HG02852 (cell line): ENCODE measurements around the gene SHANK2.

Experiments used
- ATAC-seq: cut with Tn5 transposase; IDR thresholded peaks from one replicate; pipeline ENCODE4 v1.9.1; 2021; ENCODE audit warnings: mild to moderate bottlenecking, moderate library complexity; ENCODE audit not compliant: unreplicated experiment

Gene SHANK2

DNA sequence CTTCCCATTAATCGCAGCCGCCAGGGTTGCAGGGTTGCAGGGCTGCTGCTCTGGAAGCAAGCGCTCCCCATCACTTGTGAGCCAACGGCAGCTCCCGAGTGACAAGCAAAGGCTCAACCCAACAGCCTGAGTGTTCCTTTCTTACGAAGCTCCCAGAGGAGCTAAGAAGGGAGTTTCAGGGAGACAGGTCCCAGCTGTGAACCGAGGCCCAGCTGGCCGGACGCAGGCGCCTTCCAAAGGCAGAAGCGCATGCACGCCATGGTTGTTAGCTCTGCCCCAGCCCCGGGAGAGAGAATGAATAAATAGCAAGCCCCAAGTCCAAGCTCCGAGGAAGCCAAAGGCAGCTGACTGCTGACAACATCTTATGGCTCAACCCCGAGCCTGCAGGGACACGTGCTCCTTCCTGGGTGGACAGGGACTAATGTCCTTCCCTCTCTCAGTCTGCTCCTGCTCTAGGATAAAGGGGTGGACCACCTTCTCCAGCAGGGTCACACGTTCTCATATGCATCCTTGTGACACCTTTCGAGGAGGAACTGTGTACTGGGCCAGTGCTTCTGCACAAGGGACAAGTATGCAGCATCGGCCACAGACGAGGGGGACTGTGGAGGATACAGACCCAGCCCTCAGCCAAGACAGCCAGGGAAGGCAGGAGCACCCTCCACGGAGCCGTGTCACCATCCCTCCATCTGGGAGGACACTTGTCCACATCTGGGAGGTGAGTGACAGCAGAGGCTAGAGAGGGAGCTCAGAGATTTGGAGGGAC is 29.9 kb downstream of the SHANK2 start:
- ATAC-seq = no peak

DNA sequence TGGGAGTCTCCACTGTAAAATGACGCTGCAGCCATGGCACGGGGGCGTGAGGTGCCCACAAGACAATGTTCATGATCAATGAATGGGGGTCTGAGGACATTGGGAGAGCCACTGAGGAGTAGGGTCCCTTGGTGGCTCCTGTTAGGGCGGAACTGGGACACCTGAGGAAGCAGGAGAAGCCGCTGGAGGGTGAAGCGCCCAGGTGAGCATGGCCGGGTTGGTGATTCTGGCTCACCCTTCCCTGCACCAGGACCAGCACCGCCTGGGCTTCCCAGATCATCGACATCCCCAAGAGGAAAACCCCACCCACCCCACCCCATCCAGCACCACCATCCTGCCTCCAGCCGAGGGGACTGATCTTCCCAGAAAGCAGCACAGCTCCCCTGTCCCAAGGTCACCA is 30.6 kb downstream of the SHANK2 start:
- ATAC-seq = no peak

DNA sequence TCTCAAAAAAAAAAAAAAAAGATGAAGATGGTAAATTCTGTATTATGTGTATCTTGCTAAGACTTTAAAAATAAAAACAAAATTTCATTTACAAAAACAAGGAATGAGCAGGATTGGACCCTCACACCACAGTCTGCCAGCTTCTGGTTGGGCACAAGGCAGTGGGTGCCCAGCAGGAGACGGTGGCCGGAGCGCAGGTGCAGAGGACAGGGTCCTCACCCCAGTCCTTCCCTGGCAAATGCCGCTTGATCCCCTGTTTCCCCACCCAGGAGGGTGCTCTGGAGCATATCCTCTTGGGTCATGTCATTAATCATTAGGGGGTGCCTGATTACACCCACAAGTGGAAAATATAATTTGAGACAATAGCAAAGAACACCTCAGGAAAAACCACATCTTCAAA is 31.2 kb downstream of the SHANK2 start:
- ATAC-seq = no peak

DNA sequence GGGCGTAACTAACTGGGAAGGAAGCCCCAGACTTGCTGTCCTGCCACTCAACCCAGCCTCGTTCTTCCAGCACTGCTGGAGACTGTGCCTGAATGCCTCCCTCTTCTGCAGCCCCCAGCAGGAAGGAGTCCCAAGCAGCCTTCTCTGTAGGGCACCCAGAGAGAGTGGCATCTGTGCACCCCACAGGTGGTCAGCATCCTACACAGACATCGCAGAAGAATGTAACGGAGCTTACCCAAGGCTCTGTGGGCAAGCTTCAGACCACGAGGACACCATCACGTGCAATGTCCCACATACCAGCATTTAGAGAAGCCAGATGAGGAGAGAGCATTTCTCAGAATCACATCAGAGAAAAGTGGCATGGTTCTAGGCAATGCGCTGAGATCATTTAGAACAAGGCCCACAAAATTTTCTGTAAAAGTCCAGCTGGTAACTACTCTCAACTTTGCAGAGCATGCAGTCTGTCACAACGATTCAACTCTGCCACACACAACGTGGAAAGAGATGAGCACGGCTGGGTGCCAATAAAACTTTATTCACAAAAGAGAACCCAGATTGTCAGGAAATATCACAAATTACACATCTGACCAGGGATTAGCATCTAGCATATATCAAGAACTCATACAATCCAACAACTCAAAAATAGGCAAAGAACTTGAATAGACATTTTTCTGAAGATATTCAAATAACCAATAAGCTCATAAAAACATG is 33.4 kb downstream of the SHANK2 start:
- no peak for ATAC-seq

DNA sequence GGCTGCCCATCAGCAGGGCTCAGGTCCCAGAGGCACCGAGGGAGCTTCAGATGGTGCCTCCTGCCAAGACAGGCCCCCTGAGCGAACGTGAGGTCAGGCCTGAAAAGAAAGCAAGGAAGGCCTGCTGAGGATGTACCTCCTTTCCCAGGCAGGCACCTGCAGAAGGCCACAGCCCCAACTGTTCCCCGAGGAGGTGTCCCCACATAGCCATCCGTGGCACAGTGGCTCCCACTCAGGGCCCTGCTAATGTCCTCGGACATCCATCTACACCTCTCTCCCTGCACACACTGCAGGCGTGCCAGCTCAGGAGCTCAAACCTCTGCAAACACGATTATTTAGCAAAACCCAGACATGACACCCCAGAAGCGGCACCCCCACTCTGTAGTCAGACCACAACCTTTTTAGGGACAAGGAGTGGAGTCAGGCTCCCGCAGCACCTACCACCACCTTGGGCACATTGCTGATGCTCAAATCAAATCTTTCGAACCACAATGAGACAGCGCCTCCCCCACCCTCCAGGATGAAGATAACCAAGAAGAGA is 36.9 kb downstream of the SHANK2 start:
- no peak for ATAC-seq

DNA sequence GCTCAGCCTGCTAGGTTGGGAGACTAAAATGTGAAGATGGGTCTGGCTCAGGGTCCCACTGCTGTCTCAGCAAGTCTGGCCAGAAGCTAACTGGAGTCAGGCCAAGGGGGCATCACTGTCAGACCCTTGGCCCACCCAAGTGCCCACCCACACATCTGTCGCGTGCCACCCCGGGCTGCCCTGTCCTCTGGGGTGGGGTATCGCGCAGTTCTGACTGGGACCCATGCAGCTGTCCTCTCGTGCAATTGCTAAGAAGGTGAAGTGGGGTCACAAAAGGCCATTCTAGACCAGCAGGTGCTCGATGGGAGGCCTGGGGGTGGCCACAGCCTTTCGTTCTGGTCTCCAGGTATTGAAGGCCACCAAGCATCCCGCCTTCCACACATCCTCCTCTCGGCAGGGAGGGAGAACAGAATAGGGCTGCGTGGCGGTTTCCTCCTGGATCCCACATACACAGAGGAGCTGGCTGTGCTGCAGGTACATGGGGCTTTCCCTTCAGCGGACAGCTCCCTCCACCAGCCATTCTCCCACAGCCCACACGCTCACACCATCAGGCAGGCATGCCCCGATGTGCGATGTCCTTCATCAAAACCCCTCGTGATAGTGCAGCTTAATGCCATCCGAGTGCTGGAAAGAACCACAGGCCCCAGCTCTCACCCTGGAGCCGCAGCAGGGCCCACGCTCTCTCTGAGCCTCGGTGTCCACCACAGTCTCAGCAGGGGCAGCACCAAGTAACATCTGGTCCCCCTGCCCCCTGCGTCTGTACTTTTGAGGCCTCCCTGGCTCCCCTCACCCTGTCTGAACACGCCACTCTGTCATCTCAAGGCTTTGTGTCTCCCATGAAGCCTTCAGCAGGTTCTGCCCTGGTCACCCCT is 37.6 kb downstream of the SHANK2 start:
- ATAC-seq = no peak

DNA sequence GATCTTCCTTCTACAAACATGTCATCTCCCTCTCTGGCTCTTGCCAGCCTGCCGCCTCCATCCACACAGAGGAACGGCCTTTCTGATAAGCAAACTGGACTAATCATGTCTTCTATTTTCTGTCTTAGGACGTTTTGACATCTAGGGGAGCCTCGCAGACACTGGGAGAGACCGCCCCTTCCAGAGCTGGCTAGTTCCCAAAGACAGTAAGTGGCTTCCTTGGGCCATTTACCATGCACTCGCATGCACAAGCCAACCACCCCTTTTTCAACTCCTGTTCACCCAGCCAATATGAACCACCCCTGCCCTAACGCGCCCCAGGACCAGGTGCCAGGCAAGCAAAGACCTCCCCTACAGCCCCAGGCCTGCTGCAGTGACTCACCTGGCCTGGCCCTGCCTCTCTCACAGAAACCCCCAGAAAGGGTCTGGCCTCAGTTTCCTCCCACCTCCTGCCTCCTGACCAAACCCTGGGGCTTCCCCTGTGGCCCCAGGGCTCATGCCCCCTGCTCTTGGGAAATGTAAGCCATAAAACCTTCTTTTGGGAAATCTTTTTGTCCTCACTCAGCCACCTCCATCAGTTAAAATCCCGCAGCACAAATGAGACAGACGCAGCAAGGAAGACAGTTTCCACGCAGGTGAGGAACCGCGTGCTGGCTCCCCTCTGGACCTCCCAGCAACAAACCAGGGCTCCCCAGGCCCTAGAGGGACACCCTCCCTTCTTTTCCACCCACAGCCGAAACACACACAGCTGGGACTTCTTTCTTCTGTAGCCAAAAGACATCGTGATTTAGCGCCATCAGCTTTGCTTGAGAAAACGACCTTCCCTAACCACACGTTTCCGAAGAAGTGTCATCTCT is 38.5 kb downstream of the SHANK2 start:
- ATAC-seq = no peak

DNA sequence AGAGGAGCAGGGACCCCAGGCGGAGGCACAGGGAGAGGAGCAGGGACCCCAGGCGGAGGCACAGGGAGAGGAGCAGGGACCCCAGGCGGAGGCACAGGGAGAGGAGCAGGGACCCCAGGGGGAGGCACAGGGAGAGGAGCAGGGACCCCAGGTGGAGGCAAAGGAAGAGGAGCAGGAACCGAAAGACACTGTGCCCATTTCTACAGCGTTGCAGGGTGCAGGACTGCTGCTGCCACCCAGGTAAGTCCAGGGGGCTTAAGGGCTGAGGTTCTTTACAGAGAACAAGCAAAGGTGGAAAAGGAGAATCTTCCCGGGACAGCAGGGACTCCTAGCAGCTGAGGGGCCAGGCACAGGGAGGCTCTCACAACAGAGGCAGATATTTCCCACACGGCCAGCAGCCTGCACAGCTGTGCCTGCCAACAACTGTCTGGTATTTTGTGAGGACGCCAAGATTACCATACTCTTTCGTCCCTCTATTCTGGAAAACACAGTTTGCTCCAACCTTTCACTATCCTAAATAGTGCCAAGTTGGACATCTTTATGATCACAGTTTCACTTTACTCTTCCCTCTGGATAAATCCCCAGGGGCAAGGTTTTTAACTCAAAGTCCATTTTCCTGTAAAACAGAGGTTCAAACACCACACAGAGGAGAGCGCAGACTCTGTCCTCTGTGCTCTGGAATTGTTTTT is 39.4 kb downstream of the SHANK2 start:
- ATAC-seq = no peak

DNA sequence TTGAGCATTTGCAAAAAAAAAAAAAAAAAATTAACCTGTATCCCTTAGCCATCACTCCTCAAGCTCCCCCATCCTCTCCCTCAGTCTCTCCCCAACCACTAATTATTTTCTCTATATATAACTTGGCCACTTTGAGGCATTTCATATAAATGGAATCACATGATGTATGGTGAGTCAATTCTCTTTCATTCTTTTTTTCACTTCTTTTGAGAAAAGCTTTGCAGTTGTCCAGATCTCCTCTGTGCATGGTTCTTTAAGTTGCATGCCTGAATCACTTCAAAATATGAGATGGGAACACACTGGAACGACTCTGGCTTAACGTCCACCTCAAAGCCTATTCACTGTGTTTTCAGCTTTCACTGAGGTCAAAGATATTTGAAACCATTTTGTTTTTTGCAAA is 40.7 kb downstream of the SHANK2 start:
- no peak for ATAC-seq

DNA sequence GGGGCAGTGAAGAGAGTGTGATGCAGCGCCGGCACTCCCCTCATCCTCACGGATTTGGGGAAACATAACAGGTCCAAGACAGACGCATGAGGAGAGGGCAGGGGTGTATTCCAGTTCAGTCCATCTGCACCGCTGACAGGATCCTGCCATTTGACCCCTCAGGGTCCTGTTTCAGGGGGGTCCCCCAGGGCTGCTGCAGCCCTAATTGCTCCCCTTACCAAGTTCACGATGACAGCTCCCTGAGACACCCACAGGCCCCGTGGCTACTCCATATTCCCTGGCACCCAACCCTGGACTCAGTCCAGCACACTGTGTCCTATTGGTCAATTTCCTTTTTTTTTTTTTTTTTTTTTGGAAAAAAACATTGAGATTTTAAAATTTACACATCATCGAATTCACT is 41.5 kb downstream of the SHANK2 start:
- ATAC-seq = no peak

DNA sequence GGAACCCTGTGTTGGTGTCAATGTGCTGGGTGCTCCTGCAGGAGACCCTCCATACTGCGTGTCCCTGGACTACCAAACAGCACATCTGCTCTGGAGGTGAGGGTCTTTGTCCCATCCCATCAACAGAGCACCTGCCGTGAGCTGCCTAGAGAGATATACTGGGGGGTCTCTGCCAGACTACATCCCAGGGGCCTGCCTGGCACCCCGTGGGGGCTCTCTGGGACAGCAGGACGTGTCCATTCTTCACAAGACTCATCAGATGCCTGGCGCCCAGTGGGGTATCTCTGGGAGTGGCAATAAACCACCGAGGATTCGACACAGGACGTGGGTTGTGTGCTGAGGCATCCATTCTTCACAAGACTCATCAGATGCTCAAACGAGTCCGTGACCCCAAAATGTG is 42.7 kb downstream of the SHANK2 start:
- ATAC-seq = no peak

DNA sequence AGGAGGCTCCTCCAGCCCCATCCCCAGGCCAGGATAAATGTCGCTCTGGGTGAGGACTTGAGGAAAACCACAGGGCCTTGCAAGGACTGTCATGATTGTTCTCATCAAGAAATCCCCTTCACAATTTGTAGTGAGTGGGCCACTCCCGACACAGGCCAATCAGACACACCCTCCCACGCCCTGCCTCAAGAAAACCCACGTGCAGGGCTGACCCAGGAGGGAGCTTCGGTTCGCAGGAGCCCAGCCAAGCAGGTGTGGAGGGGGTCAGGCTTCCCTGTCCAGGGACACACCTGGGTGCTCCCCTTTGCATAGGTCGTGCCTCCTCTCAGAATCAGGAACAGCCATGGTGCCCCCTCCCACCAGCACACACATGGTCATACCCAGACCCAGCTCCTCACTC is 43.2 kb downstream of the SHANK2 start:
- no peak for ATAC-seq

DNA sequence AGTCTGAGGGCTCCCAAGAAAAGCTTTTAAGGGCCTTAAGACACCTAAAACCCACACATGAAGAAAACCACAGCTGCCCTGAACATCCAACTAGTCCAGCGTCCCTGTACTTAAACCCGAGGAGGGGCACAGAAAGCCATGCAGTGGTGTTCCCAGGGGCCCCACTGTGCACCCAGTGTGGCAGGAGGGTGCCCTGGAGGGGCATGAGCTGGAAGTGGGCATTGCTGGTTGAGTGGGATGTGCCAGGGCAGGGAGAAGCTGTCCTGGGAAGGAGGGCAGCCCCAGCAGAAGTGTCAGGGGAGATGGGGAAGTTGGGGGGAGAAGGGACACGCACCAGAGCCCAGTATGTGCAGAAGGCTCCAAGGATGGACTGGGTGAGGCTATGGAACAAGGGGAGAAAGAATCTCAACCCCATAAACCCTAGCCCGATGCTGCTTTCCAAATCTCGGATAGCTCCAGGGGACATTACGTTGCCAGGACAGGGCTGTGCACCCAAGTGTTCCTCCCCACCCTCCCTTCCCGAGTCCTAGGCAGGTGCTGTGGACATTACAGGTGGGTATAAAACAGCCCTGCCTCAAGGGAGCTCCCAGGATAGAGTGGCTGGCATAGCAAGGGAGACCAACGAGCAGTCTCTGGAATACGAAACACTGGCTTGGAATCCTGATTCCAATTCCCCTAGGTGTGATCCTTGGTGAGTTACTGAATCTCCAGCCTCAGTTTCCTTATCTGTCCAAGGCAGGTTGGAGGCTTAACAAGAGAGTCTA is 44.2 kb downstream of the SHANK2 start:
- no peak for ATAC-seq

DNA sequence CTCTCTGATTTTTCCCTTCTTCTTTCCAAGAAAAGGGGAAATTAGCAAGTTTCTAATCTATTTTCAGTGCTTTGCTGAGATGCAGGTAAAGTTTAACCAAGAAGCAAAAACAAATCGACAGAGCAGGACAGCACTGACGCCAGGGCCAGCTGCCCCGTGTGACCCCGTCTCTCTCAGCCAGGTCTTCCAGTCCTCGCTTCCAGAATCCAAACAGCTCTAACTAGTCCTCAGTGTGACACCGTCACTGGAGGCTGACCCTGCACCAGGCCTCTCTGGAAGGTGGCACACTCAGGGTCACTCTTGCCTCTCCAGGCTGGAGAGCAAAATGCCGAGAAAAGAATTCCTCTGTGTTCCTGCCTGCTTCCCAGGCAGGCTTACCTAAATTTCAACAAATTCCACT is 44.8 kb downstream of the SHANK2 start:
- ATAC-seq = no peak

DNA sequence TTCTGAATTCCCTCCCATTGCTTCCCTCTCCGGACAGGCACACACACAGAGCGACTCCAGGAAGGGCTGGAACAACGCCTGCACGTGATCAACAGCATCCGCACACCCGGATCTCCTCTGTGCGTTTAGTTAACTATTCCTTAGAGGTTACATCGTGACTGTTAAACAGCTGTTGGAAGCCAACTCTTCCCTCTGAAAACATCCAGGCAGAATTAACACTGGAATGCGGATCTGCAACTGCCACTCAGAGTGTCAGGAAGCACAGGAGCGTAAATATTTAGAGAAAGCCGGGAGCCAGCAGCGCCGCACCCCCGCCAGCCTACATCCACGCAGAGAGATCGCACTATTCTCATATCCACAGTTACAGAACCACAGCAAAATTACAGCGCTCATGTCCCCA is 46.2 kb downstream of the SHANK2 start:
- ATAC-seq = no peak

DNA sequence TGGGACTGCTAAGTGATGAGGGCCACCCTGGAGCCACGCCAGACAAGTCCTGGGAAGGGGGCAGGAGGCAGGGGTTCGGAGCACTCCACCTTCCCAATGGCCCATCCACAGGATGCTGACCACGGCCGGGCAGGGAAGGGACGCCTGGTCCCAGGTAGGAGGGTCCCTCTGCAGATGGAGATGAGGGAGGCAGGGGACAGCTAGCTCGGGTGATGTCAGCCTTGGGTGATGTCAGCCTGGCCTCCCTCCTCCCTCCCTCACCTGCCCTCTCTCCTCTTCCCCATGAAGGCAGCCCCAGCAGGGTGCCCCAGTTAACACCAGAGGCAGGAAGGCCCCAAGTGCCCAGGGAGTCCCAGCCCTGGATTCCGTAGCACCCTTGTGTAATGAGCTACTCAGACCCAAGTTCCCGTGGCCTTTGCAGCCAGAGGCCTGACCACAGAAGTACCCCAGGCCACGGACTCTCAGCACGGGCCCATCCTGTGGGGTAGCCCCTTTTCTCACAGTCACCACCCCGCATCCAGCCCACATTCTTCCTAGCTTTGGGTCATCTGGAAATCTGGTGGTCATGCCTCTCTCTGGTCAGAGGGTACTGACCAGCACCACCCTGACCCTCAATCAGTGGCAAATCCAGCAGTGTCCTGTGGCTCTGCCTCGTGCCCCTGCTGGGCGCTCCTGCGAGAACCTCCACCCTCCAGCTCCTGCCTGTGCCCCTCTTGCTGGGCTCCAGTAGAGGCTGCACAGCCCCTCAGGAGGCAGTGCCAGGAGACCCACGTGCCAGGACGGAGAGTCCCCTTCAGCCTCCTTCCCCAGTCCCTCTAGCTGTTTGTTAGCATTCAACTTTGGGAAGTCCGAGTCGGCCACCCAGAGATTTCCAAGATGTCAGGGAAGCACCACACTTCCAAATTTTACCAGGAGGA is 47.4 kb downstream of the SHANK2 start:
- no peak for ATAC-seq

DNA sequence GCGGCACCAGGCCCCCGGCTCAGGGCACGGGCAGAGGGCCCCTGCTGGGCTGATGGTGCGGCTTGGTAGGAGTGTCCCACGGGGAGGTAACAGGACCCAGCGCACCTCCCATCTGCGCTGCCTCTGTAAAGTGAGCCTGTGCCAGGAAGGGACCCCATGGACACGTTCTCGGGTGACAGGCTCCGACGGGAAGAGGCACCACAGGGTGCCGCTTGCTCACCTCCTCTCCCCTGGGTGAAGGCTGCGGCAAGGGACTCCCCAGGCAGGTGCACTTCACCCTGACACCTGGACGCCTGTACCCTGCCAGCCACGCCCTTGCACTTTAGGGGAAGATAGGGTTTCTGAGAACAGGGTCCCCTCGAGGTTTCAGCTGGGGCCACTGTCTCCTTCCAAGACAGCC is 48.1 kb downstream of the SHANK2 start:
- no peak for ATAC-seq

DNA sequence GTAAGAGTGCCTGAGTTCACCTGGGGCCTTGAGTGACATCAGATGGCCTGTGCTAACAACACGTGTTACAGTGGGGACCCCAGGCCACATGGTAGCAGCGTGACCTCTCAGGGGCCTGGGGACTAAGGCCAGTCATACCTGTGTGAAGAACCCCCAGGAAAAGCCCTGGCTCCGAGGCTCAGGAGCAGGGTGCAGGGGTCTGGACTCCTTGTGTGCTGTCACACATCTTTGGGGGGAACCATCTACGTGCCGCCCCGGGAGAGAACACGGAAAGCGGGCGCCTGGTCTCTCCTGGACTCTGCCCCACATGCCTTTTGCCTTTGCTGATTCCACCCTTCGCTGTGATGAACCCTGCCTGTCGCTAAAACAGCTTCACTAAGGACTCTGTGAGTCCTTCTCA is 48.7 kb downstream of the SHANK2 start:
- ATAC-seq = no peak
